ENCODE measurements around the gene SPOCK1.

DNA sequence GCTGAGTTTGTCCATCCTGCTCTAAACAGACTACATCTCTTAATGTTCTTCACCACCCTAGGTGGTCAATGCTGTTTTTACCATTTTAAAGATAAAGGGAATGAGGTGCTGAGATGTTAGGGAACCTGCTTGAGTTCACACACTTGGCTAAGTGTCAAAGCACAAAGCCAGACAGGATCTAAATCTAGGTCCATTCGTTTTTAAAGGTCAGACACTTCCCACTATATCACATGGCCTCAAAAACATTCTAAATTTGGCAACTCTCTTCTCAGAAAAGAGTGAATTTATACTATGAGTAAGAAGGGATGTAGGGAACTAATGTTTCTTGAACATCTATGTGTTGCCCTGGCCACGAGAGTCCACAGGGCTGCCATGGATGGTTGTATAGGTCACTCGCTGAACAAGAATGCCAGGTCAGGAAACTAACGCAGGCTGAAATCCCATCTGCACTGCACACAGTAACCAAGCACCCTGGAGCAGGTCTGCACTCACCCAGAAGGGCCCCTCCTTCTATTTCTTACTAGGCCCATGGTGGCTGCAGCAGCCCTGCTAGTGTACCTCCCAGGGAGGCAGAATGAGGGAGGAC lies 213.0 kb downstream of the SPOCK1 start:
- TF ChIP-seq GATA2 (IDR thresholded peaks at IDR 0.05; ENCODE audit: low read depth, low read length), result no peak
- TF ChIP-seq GATA3 (IDR thresholded peaks at IDR 0.05; ENCODE audit: low read depth, low read length), result no peak

Measured in SH-SY5Y (cell line).